Head of caudate nucleus (tissue), 42 donors: ENCODE data around the gene CDRT4.
"Not testable (repeated sequence)": the region's sequence is repeated elsewhere in the genome, so short reads cannot be mapped to it uniquely, and the experiment has no call there.

Experiments
- DNase-seq, 42 donors: peaks; one replicate each; pipeline versions ENCODE4 v3.0.0 to v3.0.0-alpha.2; 2020 to 2021; ENCODE audit warnings: mixed read lengths in 7 of 42
- intact Hi-C: fragments of 100-400 bp; cut with DNase I; formaldehyde crosslinking; loops from one replicate; pipeline ENCODE4 v1.15.0; 2022

The CDRT4 gene

DNA sequence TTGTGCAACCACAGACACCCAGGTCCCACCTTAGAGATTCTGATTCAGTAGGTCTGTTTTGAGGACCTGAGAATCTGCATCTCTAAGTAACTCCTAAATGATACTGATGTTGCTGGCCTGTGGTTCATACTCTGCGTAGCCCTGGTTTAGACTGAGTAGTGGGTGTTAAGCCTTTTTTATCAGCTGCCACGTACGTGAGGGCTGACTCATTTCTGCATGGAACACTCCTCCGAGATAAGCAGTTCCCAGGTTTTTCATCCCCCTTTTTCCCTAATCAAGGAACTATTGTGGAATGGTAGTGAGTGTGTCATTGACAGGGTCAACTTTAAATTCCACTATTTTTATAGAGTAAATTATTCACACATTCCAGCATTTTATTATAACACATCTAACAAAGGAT is 26.1 kb downstream of the CDRT4 start:
- DNase-seq = peak in 13 of 42 donors; percentile 19 to 67 (median 32)
- intact Hi-C loops = no loop called here

DNA sequence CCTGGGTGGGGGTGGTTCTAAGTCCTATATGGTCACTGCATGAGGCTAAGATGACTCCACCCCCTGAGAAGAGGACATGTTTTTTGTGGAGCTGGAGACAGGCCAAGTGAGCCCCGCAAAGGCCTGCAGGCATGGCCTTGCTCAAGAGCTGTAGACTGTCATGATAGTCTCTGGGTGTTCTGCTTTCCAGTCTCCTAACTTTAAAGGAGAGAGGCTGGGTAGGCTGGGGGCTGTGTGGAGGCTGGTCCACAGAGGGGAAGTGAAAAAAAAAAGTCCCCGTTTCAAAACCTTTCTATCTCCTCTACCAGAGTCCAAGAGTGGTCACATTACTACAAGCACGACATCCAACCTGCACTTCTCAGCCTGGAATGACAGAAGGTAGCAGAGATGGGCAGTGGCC is 27.1 kb downstream of the CDRT4 start:
- intact Hi-C loops = no loop called here
- DNase-seq = no peak

DNA sequence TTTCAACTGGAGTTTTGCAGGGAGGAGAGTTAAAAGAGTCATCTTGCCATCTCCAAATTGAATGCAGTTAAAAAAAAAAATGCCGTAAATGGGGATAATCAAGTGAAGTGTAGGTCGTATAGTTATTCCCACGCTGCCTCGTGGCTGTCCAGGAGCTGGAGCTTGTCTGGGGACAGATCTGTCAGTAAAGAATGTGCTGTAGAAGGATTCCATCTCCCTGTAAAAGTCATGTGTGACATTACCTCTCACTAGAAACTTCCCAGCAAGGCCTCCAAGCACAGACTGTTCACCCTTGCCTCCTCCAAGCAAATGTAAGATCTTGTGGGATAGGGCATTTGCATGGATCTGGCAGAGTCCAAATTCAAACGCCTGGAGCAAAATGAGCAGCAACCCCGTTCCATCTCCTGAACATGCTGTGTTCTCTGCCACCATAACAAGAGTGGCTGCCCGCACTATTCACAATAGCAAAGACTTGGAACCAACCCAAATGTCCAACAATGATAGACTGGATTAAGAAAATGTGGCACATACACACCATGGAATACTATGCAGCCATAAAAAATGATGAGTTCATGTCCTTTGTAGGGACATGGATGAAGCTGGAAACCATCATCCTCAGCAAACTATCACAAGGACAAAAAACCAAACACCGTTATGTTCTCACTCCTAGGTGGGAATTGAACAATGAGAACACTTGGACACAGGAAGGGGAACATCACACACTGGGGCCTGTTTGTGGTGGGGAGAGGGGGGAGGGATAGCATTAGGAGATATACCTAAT is 28.0 kb downstream of the CDRT4 start:
- intact Hi-C loops = loop anchor here (5.0 kb wide), 1 partner anchor 177 kb away; no protein-coding TSS in a partner anchor
- DNase-seq = not testable (repeated sequence)

DNA sequence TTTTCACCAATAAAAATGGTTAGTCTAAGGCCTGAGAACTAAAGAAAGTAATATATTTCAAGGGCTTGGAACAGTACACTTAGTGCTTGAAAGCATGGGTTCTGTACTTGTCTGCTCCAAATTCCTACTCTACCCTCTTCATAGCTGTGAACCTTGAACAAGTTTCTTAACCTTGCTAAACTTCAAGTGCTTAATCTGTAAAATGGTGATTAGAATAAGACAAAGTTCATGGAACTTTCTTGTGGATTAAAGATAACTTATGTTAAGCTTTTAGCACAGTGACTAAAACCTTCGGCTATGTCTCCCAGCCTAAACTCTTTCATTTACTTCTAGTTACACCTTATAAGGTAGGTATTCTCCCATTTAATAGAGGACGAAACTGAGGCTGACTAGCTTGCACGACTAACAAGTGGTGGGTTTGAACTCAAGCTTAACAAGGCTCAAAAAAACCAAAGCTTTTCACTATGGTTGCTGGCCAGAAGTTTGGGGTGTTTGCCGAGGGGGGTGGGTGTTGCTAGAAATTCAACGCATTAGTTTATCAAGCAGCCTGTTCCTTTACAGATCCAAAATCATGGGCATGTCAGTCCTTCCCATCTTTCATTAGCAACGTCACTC is 28.8 kb downstream of the CDRT4 start:
- DNase-seq = no peak
- intact Hi-C loops = loop anchor here (5.0 kb wide), 1 partner anchor 176 kb away; no protein-coding TSS in a partner anchor

DNA sequence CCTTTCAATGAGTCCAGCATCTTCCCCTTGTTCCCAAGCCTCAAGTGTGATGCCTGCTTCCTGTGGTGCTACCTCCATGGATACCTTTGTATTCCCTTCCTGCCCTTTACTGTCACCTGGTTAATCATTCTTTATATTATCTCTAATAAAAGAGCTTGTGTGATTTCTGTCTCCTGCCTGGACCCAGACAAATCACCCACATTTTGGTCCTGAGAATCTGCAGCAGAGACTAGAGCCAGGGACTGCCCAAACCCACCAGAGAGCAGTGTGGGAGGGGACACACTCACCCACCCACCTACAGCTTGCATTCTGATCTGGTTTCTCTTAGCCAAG is 30.2 kb downstream of the CDRT4 start:
- DNase-seq = no peak
- intact Hi-C loops = loop anchor here (5.0 kb wide), 1 partner anchor 175 kb away; no protein-coding TSS in a partner anchor

DNA sequence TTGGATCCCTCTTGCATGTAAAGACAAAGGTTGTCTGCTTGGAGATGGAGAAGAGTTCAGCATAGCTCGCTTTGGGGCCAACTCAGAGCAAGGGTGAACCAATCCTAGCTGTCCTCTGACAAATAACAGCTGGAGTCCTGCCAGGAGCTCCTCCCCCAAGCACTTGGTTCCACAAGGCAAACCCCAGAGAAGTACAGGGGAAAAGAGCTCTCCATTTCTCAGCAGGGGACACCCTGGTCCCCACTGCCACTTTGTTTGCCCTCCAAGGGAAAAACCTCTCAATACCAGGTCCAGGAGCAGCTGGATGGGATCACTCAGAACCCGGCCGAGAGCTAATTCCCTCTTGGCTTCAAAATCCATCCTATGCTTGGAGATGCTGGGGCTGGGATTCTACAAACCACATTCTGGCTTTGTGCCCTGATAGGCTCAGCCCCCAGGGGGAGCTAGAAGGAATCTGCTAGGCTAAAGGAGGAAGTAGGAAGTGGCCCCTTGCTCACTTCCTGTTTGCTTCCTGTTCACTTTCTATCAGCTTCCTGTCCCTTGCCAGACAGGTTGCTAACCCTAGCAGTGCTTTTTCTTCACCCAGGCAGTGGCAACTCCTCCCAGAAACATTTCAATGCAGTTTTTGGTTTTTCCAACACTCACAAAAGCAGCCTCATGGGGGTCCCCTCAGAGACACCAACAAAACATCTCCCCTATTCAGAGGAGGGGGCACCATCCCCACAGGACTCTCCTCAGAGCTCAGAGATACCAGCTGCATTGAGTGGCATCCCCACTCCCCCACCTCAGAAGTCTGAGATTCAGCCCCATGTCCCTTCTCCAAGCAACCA is 30.7 kb downstream of the CDRT4 start:
- DNase-seq = peak in 41 of 42 donors; percentile 17 to 86 (median 63)
- intact Hi-C loops = loop anchor here (5.0 kb wide), 1 partner anchor 174 kb away; no protein-coding TSS in a partner anchor

DNA sequence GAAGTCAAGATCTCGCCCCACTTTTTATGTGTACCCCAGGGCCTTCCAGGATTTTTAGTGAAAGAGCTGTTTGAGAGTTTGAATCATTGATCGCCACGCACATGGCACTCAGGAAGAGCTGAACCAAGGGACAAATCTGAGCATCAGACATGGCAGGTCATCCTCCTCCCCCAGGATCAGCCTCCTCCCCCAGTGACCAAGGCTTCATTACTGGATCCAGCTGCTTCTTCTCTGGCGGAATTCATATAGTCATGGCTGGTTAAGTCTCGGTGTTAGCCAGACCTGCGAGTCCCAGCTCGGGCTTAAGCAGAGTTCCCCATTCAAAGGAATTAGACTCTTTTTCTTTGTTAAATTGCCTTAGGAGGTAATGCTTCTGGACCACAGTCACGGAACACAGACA is 32.5 kb downstream of the CDRT4 start:
- intact Hi-C loops = loop anchor here (5.0 kb wide), 1 partner anchor 173 kb away; no protein-coding TSS in a partner anchor
- DNase-seq = no peak

DNA sequence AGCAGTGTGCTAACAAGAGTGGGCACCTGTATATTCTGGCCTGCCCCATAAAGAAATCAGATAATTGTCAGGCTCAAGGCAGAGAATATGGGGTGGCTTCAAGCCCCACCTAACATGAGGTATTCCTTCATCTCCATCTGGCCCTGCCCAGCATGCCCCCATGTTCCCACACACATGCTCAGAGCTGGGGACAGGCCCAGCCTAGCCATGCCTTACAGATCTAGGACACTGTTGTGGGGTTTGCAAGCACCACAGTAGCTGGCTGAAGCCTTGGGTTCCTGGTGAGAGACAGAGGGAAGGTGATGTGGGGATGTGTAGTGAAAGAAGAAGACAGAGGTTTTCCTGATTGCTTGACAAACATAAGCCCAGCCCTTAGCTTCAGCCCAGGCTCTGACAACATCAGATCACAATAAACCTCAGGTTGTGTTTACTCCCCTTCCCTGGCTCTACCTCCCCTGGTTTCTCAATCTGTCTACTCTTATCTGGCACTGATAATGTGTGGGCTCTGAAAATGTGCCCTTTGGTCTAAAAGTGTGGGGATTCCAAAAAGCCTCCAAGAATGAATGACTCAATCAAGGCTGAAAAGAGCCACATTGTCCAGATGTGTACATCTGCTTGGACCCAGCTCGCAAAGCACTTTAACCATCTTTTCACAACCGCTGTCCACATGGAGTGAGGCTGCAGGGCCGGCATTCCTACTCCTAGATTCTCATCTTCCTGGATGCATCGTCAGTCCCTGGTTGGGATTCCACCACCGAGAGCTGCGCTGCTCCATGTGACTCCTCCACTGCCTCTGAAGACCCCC is 34.4 kb downstream of the CDRT4 start:
- intact Hi-C loops = no loop called here
- DNase-seq = no peak

DNA sequence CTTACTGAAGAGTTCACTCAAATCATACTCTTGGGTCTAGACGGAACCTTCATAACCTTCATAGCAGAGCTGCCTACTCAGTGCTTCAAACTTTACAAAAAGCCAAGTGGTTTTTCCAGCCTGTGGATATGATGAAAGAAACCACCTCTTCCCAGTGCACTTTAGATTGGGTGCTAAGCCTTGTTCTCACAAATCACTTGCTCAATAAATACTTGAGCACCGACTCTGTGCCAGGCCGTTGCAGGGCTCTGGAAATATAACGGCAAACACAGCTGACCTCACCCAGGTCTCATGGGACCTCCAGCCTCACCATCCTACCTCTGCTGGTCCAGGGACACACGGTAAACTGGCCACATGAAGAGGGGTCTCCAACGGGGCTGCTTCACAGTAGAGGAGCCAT is 35.7 kb downstream of the CDRT4 start:
- DNase-seq = no peak
- intact Hi-C loops = no loop called here

DNA sequence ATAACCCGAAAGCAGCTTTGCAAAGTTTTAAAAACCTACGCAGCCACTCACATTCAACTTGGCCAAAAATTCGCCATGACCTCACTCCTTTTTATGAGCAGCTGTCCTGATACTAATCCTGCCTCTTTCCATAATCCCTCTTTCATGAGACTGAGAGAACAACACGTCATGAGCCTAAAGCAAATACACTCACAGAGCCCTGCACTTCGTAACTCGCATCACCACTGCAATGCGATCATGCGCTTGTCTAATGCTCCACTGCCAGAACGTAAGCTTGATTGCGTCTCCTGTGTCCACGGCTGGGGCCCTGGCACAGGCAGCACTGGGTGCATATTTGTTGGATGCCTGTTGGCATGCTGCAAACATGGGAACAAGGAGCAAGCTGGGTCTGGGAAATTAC is 36.2 kb downstream of the CDRT4 start:
- intact Hi-C loops = no loop called here
- peak in 3 of 42 donors; percentile 29 to 61 (median 60) for DNase-seq

DNA sequence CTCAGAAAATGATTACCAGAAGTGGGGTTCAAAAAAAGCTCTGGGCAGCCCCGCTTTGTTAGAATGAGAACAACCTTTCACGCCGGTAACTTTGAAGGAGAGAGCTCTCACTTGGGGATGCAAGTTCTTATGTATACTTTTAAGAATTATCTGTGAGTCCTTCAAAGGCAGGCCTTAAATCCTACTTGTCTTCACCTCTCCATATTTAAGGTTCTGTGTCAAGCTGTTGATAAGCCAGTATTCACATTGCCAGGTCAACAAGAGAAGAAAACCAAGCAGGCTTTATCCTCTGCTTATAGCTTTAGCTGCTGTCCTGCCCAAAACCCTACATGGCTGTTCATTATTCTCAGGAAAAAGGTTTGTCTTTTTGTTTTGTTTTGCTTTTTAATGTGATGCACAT is 42.9 kb downstream of the CDRT4 start:
- intact Hi-C loops = no loop called here
- DNase-seq = no peak

DNA sequence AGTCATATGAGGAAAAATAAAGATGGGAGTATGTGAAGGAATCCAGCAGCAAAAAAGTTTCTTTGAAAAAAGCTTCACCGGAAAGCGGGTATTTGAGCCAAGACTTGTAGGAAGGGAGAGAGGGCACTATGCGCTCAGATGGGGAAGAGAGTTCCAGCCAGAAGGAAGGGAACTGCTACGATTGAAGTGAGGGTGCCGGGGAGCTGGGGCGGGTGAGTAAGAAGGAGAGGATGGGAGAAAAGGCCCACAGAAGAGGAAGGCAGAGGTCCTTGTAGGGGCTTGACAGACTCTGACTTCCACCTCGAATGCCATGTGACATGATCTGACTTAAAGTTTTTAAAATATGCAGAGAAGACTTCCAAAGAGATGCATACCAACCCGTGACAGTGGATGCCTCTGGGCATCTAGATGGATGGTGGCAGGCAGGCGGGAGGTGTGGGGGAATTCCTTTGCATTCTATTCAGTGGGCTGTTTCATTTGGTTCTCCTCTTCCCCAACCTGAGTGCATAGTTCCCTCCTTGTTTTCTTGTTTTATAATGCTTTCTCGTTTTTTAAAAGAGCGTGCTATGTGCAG is 44.9 kb downstream of the CDRT4 start:
- no peak for DNase-seq
- intact Hi-C loops = no loop called here

DNA sequence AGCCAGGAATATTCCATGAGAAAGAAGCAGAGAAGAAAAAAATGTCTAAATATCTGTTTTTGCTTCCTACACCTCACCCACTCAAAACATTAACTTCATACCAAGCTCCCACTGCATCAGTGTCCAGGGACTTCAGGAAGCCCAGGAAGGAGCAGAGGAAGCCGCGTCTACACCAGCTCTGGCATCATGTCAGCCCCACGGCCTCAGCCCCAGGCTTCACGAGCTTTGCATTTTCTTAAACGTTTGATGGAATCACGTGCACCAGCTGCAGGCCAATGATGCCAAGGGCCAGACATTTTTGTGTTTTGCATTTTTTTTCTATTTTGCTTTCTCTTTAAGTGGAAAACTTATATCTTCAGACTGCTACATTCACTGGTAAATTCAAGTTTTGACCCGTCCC is 48.6 kb downstream of the CDRT4 start:
- no peak for DNase-seq
- intact Hi-C loops = no loop called here

DNA sequence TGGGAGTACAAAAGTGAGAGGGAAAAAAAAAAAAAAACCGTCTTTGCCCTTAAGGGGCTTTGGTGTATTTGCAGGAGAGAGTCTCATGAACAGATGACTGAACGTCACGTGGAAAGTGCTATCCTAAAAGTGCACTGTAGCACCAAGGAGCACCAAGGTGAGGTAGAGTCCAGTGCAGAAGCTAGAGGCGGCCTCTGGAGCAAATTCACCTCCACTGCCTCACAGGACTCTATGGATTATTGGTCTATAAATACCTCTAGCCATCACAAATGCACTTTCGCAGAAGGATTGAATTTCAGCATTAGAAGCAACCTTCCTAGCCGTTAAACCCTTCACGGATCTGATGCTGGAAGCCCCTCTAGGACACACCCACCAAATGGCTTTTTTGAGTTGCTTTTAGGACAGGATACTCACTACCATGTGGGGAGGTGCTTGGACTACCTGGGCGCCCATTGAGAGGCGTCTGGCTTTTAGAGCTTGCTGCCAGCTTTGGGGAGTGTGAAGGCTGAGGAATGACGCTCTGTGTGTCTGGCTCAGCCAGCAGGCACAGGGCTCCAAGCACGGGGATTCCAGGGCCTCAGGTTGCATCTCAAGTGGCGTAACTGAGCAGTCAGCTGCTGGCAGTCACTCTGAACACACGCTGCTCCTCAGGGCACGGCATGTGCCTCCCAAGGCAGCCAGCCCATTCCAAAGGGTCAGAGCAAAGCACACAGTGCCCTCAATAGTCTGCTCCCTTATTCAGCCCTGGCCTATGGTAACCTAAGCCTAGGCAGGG is 52.7 kb downstream of the CDRT4 start:
- peak in 26 of 42 donors; percentile 4 to 71 (median 41) for DNase-seq
- intact Hi-C loops = no loop called here

DNA sequence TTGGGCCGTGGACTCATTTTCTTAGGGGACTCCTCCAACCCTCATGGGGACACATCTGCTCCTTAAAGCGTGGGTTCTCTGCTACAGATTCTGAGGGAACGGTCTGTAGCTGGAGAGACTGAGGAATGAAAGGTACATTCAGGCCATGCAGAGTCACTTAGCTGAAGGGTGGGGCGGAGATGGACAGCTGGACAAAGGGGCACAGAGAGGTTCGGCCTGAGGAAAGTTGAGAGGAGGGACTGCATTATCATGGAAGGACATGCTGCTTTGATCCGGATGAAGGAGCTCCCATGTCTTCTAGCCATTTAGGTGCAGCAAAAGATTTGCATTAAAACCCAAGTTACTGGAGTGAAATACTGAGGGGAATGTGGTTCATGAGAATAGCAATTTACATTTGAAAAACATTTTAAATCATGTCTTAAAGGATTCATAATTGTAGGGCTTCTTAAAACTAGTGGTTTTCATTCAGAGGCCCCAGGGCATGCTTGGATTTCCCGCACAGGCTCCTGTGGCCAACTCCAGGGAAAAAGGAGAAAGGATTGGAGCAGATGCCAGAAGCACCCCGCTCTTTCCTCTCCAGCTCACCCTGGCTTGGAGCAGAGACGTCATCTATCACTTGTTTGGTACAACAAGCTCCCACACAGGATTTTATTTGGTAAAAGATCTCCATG is 54.2 kb downstream of the CDRT4 start:
- intact Hi-C loops = no loop called here
- no peak for DNase-seq

DNA sequence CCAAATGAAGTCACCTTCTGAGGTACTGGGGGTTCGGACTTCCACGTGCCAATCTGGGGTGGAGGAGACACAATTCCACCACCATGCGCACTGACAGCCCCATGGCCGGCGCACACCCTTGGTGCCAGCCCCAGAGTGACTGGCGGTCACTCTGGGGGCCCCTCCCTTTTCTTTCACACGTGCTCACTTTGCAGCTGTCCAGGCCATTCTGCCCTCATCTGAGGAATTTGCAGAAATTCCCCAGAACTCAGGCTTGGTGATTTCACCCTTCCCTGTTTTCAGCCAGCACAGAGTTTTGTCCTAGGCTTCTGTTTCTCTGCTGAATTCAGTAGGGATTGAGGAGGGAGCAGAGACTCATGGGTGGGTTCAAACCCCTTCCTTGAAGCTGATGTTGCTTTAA is 54.8 kb downstream of the CDRT4 start:
- intact Hi-C loops = no loop called here
- no peak for DNase-seq
